ENCODE data around the gene CCK.

Gene CCK

DNA sequence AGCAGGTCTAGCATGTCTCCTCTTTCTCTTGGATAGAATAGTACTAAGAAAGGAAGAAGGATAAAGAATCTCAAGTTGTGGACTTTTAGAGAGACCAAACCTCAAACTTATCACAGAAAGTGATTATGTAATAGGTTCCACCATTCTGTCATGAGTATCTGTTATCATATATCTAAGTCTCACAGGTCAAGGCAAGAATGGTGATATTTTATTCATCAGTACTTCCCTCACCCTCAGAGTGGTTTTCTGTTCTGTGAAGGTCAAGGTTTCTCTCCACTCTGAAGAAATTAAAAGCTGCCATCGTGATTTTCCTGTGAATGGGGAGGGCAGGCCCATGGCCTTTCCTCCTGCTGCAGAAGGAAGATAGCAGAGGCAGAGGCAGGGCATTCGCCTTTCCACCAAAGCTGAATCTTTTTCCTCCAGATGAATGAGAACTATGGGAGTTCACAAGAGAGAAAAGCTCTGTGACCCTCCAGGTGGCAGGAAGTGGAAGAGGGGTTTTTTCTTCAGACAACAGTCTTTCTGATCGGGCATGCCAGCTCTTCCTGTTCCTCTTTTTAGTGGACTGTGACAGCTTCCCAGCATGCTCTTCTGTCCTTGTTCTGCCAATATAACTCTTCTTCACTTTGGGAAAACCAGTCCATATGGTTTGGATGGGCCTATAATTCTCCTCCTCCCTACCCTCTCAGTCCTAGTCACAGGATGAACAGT lies 37.1 kb upstream of the CCK start:
- 55% methylated on average over 3 of the region's 3 CpGs for WGBS
- no peak overlapping the region for H3K4me2 ChIP-seq (ENCODE audit: low read length, poor library complexity, severe bottlenecking)

DNA sequence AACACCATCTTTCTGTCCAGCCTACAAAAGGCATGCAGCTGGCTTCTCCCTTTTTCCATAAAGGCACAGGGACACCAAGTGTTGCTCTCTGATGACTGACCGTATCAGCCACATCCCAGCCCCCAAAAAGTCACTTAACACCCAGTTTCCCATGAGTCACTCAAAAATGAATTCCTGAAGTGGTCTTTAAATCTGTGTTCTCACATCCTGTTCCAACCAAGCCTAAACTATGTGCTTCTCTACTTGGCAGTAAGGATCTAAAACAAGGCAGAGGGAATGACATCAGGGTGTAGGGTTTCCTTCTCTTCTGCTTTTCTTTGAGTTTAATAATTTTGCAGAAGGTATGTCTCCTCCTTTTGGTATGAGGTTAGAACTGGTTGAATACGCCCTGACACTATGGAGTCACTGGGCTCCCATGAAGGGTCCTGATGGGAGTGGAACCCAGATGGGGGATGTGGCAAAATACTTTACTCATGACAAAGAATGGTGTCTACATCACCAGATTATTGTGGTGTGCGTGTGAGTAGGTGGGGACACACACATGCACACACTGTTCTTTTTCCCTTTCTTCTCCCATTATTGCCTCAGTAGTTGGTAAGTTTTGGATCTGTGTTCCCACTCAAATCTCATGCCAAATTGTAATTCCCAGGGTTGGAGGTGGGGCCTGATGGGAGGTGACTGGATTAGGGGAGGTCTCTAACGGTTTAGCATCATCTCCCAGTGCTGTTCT lies 35.6 kb upstream of the CCK start:
- H3K14ac ChIP-seq (ENCODE audit: low read length in 2 of 2), result no peak overlapping the region
- no peaks in the 10 kb centered on the region for H3K36me3 ChIP-seq (ENCODE audit: control insufficient read depth in 1 of 2, insufficient read depth in 2 of 2, low read depth in 1 of 2, low read length in 2 of 2)
- no peak overlapping the region for H2BK5ac ChIP-seq (ENCODE audit: low read depth, low read length, poor library complexity, severe bottlenecking)
- no peaks in the 10 kb centered on the region for H3K9me3 ChIP-seq (ENCODE audit: control insufficient read depth, low read length)
- no peak overlapping the region for H2AK5ac ChIP-seq (ENCODE audit: low read length, severe bottlenecking)
- H2AFZ ChIP-seq (ENCODE audit: low read depth, low read length), result no peak overlapping the region
- H3K18ac ChIP-seq (ENCODE audit: low read depth in 1 of 2, low read length in 2 of 2), result no peak overlapping the region
- H4K91ac ChIP-seq (ENCODE audit: low read length), result no peak overlapping the region
- H3K4me3 ChIP-seq (ENCODE audit: insufficient read depth in 1 of 2, low read depth in 1 of 2, low read length in 2 of 2), result no peak overlapping the region
- no peak for DNase-seq
- no peak overlapping the region for H2BK15ac ChIP-seq (ENCODE audit: low read depth, poor library complexity, severe bottlenecking)
- H3K4me1 ChIP-seq (ENCODE audit: control insufficient read depth, insufficient read depth, low read depth, low read length), result no peaks in the 10 kb centered on the region
- 83% methylated on average over 2 of the region's 4 CpGs for WGBS
- H4K8ac ChIP-seq (ENCODE audit: low read length), result no peak overlapping the region
- no peak overlapping the region for H3K23ac ChIP-seq (ENCODE audit: low read length in 2 of 2)
- H3K9ac ChIP-seq (ENCODE audit: low read length), result no peak overlapping the region
- H3K27ac ChIP-seq (ENCODE audit: low read length, poor library complexity, severe bottlenecking), result no peak overlapping the region
- no peak overlapping the region for H3K4me2 ChIP-seq (ENCODE audit: low read length, poor library complexity, severe bottlenecking)
- H3K4ac ChIP-seq (ENCODE audit: low read depth in 1 of 2, low read length in 2 of 2), result no peak overlapping the region
- no peak overlapping the region for H2BK120ac ChIP-seq (ENCODE audit: low read depth, low read length)
- H3K79me1 ChIP-seq (replicated peaks; ENCODE audit: low read length, poor library complexity, severe bottlenecking), result no peaks in the 10 kb centered on the region
- H3K27me3 ChIP-seq (ENCODE audit: control insufficient read depth in 1 of 2, insufficient read depth in 1 of 2, low read length in 2 of 2), result peaks cover 0 to 9% of the 10 kb centered on the region in 2 experiments
- H2BK12ac ChIP-seq (ENCODE audit: low read length in 2 of 2), result no peak overlapping the region

More for the DNA sequence above, 37.1 kb upstream of the CCK start:
- H3K36me3 ChIP-seq (ENCODE audit: control insufficient read depth in 1 of 2, insufficient read depth in 2 of 2, low read depth in 1 of 2, low read length in 2 of 2), result no peaks in the 10 kb centered on the region
- H3K4me3 ChIP-seq (ENCODE audit: insufficient read depth in 1 of 2, low read depth in 1 of 2, low read length in 2 of 2), result no peak overlapping the region
- no peak overlapping the region for H4K91ac ChIP-seq (ENCODE audit: low read length)
- no peak overlapping the region for H2BK15ac ChIP-seq (ENCODE audit: low read depth, poor library complexity, severe bottlenecking)
- no peak for DNase-seq
- no peak overlapping the region for H3K9ac ChIP-seq (ENCODE audit: low read length)
- no peak overlapping the region for H3K4ac ChIP-seq (ENCODE audit: low read depth in 1 of 2, low read length in 2 of 2)
- H2AFZ ChIP-seq (ENCODE audit: low read depth, low read length), result no peak overlapping the region
- H3K27ac ChIP-seq (ENCODE audit: low read length, poor library complexity, severe bottlenecking), result no peak overlapping the region
- H4K8ac ChIP-seq (ENCODE audit: low read length), result no peak overlapping the region
- no peaks in the 10 kb centered on the region for H3K9me3 ChIP-seq (ENCODE audit: control insufficient read depth, low read length)
- peaks cover 0 to 10% of the 10 kb centered on the region in 2 experiments for H3K27me3 ChIP-seq (ENCODE audit: control insufficient read depth in 1 of 2, insufficient read depth in 1 of 2, low read length in 2 of 2)
- no peak overlapping the region for H3K14ac ChIP-seq (ENCODE audit: low read length in 2 of 2)
- H2BK12ac ChIP-seq (ENCODE audit: low read length in 2 of 2), result no peak overlapping the region
- no peak overlapping the region for H2AK5ac ChIP-seq (ENCODE audit: low read length, severe bottlenecking)
- H2BK120ac ChIP-seq (ENCODE audit: low read depth, low read length), result no peak overlapping the region
- no peaks in the 10 kb centered on the region for H3K79me1 ChIP-seq (replicated peaks; ENCODE audit: low read length, poor library complexity, severe bottlenecking)
- H3K4me1 ChIP-seq (ENCODE audit: control insufficient read depth, insufficient read depth, low read depth, low read length), result no peaks in the 10 kb centered on the region
- H3K23ac ChIP-seq (ENCODE audit: low read length in 2 of 2), result no peak overlapping the region
- no peak overlapping the region for H2BK5ac ChIP-seq (ENCODE audit: low read depth, low read length, poor library complexity, severe bottlenecking)
- no peak overlapping the region for H3K18ac ChIP-seq (ENCODE audit: low read depth in 1 of 2, low read length in 2 of 2)

DNA sequence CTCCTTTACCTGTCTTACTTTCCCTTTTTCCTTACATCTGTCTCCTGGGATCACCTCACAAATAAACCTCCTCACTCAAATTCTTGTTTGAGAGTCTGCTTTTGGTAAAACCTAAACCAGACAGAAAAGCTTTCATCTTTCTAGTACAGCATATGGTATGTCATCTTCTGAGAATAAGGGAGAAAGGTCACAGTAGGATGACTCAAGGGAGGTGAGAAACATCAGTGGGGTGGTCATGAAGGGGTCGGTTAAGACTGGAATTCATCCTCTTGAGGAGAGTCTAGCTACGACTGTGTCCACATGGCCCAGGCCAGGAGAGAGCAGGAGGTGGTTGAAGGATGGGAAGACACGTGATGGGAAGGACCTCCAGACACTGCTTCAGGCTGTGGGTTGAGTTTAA lies 34.8 kb upstream of the CCK start:
- no peaks in the 10 kb centered on the region for H3K4me1 ChIP-seq (ENCODE audit: control insufficient read depth, insufficient read depth, low read depth, low read length)
- no peak overlapping the region for H3K4ac ChIP-seq (ENCODE audit: low read depth in 1 of 2, low read length in 2 of 2)
- peaks cover 0 to 9% of the 10 kb centered on the region in 2 experiments for H3K27me3 ChIP-seq (ENCODE audit: control insufficient read depth in 1 of 2, insufficient read depth in 1 of 2, low read length in 2 of 2)
- H3K36me3 ChIP-seq (ENCODE audit: control insufficient read depth in 1 of 2, insufficient read depth in 2 of 2, low read depth in 1 of 2, low read length in 2 of 2), result no peaks in the 10 kb centered on the region
- H3K23ac ChIP-seq (ENCODE audit: low read length in 2 of 2), result no peak overlapping the region
- no peak overlapping the region for H2AFZ ChIP-seq (ENCODE audit: low read depth, low read length)
- H2AK5ac ChIP-seq (ENCODE audit: low read length, severe bottlenecking), result no peak overlapping the region
- no peak overlapping the region for H4K91ac ChIP-seq (ENCODE audit: low read length)
- whole genome bisulfite sequencing, result 64% methylated on average over 3 of the region's 3 CpGs
- H2BK120ac ChIP-seq (ENCODE audit: low read depth, low read length), result no peak overlapping the region
- no peak overlapping the region for H3K4me3 ChIP-seq (ENCODE audit: insufficient read depth in 1 of 2, low read depth in 1 of 2, low read length in 2 of 2)
- H3K27ac ChIP-seq (ENCODE audit: low read length, poor library complexity, severe bottlenecking), result no peak overlapping the region
- H3K4me2 ChIP-seq (ENCODE audit: low read length, poor library complexity, severe bottlenecking), result no peak overlapping the region
- no peak for DNase-seq
- H2BK5ac ChIP-seq (ENCODE audit: low read depth, low read length, poor library complexity, severe bottlenecking), result no peak overlapping the region
- no peaks in the 10 kb centered on the region for H3K9me3 ChIP-seq (ENCODE audit: control insufficient read depth, low read length)
- H4K8ac ChIP-seq (ENCODE audit: low read length), result no peak overlapping the region
- H3K18ac ChIP-seq (ENCODE audit: low read depth in 1 of 2, low read length in 2 of 2), result no peak overlapping the region
- no peak overlapping the region for H2BK15ac ChIP-seq (ENCODE audit: low read depth, poor library complexity, severe bottlenecking)
- H3K14ac ChIP-seq (ENCODE audit: low read length in 2 of 2), result no peak overlapping the region
- H3K9ac ChIP-seq (ENCODE audit: low read length), result no peak overlapping the region
- H3K79me1 ChIP-seq (replicated peaks; ENCODE audit: low read length, poor library complexity, severe bottlenecking), result no peaks in the 10 kb centered on the region
- H2BK12ac ChIP-seq (ENCODE audit: low read length in 2 of 2), result no peak overlapping the region

DNA sequence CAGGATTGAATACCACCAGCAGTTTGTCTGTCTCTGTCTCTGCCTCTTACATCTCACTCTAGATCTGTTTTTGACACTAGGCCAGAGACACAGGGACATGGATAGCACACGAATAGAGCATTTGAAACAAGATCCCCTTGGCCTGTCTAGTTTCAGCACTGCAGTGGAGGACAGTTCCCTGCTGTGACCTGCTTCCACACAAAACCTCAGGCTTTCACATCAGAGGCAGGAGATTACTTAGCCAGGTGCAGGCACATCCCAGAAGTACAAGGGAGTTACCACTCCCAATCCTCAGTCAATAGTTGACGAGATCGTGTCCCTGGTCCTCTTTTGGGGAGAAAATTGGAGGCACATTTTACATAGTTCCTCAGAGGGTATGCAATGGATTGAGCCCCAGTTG lies 34.0 kb upstream of the CCK start:
- H4K91ac ChIP-seq (ENCODE audit: low read length), result no peak overlapping the region
- H2BK5ac ChIP-seq (ENCODE audit: low read depth, low read length, poor library complexity, severe bottlenecking), result no peak overlapping the region
- no peaks in the 10 kb centered on the region for H3K4me1 ChIP-seq (ENCODE audit: control insufficient read depth, insufficient read depth, low read depth, low read length)
- H2BK12ac ChIP-seq (ENCODE audit: low read length in 2 of 2), result no peak overlapping the region
- H3K23ac ChIP-seq (ENCODE audit: low read length in 2 of 2), result no peak overlapping the region
- H2BK120ac ChIP-seq (ENCODE audit: low read depth, low read length), result no peak overlapping the region
- WGBS, result 53% methylated on average over 3 of the region's 3 CpGs
- no peak overlapping the region for H4K8ac ChIP-seq (ENCODE audit: low read length)
- peak; percentile 23 for DNase-seq
- no peak overlapping the region for H3K4me2 ChIP-seq (ENCODE audit: low read length, poor library complexity, severe bottlenecking)
- H3K9ac ChIP-seq (ENCODE audit: low read length), result no peak overlapping the region
- H3K79me1 ChIP-seq (replicated peaks; ENCODE audit: low read length, poor library complexity, severe bottlenecking), result no peaks in the 10 kb centered on the region
- H3K27me3 ChIP-seq (ENCODE audit: control insufficient read depth in 1 of 2, insufficient read depth in 1 of 2, low read length in 2 of 2), result peaks cover 0 to 6% of the 10 kb centered on the region in 2 experiments
- H3K4ac ChIP-seq (ENCODE audit: low read depth in 1 of 2, low read length in 2 of 2), result no peak overlapping the region
- no peak overlapping the region for H3K27ac ChIP-seq (ENCODE audit: low read length, poor library complexity, severe bottlenecking)
- no peak overlapping the region for H3K14ac ChIP-seq (ENCODE audit: low read length in 2 of 2)
- H3K9me3 ChIP-seq (ENCODE audit: control insufficient read depth, low read length), result no peaks in the 10 kb centered on the region
- H3K18ac ChIP-seq (ENCODE audit: low read depth in 1 of 2, low read length in 2 of 2), result no peak overlapping the region
- H2AK5ac ChIP-seq (ENCODE audit: low read length, severe bottlenecking), result no peak overlapping the region
- no peaks in the 10 kb centered on the region for H3K36me3 ChIP-seq (ENCODE audit: control insufficient read depth in 1 of 2, insufficient read depth in 2 of 2, low read depth in 1 of 2, low read length in 2 of 2)
- H3K4me3 ChIP-seq (ENCODE audit: insufficient read depth in 1 of 2, low read depth in 1 of 2, low read length in 2 of 2), result no peak overlapping the region
- no peak overlapping the region for H2AFZ ChIP-seq (ENCODE audit: low read depth, low read length)
- H2BK15ac ChIP-seq (ENCODE audit: low read depth, poor library complexity, severe bottlenecking), result no peak overlapping the region
